Activated CD4-positive, alpha-beta T cell treated with anti-CD3 and anti-CD28 coated beads, Interleukin-2, amount 50 U/mL, for 1 hour (primary cell): Measurements from ENCODE around the gene CIDEC.
"Not testable (repeated sequence)": the region's sequence is repeated elsewhere in the genome, so short reads cannot be mapped to it uniquely, and the experiment has no call there.

Experiments
- DNase-seq: peaks from one replicate; pipeline ENCODE4 v3.0.0-alpha.2; 2020

Gene CIDEC

DNA sequence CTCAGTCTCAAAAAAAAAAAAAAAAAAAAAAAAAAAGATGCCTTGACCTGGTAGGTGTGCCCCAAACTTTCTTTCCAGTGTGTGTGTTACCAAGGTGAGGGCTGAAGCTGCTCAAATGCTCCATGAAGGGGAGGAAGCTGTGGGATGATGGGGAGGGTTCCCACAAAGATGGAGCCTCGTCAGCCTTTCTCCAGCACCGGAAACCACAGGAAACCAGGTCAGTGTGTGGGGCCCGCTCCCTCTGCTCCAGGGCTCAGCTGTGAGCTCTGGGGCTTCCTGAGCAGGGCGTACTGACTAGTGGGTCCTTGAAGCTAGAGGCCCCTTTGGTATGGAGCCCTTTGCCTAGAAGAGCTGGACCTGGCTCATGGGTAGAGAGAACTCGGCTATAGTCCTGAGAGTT is 21.9 kb upstream of the CIDEC start:
- peak; percentile 22 for DNase-seq

GRCh38 chr3:9900965-9901415 is 20.9 kb upstream of the CIDEC start:
- not testable (repeated sequence) for DNase-seq

DNA sequence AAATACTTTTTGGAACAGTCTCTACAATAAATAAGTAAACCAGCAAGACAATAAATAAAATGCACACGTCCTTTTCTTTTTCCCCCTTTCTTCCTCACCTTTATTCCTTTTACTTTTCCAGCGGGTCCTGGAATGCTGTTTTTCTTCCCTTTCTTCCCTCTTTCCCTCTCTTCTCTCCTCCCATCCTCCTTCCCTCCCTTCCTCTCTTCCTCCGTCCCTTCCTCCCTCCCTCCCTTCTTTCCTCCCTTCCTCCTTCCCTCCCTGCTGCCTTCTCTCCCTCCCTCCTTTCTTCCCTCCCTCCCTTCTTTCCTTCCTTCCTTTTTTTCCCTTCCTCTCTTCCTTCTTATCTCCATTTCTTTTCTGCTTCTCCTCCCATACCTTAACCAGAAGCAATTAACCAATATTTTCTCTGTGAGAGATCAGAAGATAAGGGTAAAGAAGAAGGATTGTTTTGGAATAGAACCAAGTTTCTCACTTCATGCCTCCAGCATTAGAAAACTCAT is 19.3 kb upstream of the CIDEC start:
- no peak for DNase-seq

GRCh38 chr3:9898467-9899241 is 18.6 kb upstream of the CIDEC start:
- no peak for DNase-seq

- DNase-seq = no peak
Measured at GRCh38 chr3:9897408-9898372, 17.6 kb upstream of the CIDEC start.

- not testable (repeated sequence) for DNase-seq
Measured at GRCh38 chr3:9896755-9897407, 16.8 kb upstream of the CIDEC start.

- DNase-seq = not testable (repeated sequence)
Measured at GRCh38 chr3:9895715-9896114, 15.7 kb upstream of the CIDEC start.

- no peak for DNase-seq
Measured at GRCh38 chr3:9893739-9894138, 13.7 kb upstream of the CIDEC start.

DNA sequence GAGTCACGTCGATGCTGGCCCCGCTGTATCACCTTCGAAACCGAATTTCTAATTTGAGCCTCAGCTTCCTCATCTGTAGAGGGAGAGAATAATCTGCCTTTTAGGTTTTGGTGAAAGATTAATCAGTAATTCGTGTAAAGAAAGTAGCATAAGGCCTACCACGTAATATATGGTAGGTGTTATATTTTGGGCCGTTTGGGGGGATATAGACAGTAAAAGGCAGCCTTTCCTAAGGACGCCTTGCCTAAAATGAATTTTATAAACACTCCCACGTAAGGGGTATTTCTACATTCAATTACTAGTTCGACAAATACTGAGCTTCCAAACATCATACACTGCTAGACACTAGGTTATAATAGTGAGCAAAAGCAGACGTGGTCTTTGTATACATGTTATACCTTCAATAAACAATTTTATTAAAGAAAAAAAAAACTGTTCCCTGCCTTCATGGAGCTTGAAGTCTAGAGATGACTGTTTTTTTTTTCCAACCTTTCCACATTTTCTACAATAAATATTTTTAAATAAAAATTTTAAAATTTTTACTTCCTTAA is 11.1 kb upstream of the CIDEC start:
- no peak for DNase-seq

DNA sequence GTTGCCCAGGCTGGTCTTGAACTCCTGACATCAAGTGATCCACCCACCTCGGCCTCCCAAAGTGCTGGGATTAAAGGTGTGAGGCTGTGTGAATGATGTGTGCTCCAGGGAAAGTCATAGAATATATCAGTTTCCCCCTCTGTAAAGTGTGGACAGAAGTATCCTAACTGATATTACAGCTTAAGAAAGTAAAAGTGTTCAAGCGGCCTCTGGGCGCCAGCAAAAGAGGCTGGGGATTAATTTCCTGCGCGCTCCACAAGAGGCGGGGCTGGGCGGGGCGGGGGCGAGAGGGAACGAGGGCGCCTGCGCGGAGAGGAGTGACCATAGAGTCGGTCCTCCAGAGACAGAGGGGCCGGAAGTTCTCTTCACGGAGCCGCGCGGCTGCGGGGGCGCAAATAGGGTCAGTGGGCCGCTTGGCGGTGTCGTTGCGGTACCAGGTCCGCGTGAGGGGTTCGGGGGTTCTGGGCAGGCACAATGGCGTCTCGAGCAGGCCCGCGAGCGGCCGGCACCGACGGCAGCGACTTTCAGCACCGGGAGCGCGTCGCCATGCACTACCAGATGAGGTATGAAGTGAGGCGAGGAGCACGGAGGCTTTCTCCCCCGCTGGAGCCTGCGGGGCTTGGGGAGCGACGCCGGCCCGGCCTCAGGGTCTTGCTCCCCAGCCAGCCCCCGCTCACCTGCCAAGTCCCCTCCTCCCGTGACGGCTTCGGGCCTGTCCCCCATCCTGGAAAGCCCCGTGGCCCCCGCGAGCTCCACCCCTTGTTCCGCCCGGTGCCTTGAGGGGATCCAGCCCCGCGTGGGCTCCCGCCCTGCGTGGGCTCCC is 10.4 kb upstream of the CIDEC start, which contains the start of gene JAGN1:
Gene JAGN1 (plus strand): TSS at position 362 of the 823 bp plus-strand sequence. CDS start 113 bp downstream, at position 475.
- DNase-seq = peak; percentile 91

- DNase-seq = no peak
Measured at GRCh38 chr3:9889405-9889804, 9.4 kb upstream of the CIDEC start.

GRCh38 chr3:9888540-9888939 is 8.5 kb upstream of the CIDEC start:
- DNase-seq = no peak

DNA sequence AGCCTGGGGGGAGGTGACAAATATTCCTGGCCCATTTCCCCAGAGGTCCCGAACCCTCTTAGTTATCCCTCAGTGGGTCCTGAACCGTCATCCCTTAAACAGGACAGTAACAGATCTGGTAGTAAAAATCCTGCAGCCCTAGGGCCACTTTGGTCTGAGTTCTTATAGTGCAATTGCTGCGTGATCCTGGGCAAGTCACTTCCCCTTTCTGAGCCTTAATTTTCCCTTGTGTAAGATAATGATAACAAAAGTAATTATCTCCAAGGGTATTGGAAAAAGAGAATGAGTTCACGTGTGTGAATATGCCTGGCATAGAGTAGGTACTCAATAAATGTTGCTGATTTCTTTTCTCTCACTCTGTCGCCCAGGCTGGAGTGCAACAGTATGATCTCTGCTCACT is 7.4 kb upstream of the CIDEC start:
- no peak for DNase-seq

GRCh38 chr3:9886328-9886727 is 6.3 kb upstream of the CIDEC start:
- no peak for DNase-seq

GRCh38 chr3:9884555-9885165 is 4.6 kb upstream of the CIDEC start:
- DNase-seq = no peak

DNA sequence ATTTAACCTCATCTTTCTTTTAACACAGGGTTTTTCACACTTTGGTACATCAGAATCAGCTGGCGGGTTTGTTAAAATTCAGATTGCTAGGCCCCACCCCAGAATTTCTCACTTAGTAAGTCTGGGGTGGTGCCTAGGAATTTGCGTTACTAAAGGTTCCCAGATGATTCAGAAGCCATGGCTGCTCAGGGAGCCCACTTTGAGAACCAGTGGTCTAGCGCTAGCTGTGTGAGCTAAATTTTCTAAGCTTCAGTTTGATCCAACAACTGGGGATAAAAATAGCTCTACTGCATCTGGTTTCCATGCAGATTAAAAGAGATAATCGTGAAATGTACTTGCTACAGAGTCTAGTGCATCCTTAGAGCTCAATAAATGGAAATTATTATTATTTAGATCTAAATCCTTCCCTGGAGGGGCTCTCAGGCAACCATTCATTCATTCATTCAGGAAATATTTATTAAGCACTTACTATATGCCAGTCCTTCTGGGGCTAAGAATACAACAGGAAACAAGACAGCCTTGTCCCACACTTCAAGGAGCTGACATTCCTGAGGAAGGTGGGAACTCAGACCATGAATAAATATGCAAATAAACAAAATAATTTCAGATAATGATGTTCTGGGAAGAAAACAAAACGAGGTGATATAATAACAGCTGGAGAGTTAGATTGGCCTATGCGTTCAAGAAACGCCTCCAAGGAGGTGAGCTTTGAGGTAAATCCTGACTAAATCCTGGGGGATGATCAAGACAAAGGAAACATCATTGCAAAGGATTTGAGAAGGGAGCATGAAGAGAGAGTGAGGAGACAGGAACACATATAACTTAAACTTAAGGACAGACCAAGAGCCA is 3.9 kb upstream of the CIDEC start:
- no peak for DNase-seq

DNA sequence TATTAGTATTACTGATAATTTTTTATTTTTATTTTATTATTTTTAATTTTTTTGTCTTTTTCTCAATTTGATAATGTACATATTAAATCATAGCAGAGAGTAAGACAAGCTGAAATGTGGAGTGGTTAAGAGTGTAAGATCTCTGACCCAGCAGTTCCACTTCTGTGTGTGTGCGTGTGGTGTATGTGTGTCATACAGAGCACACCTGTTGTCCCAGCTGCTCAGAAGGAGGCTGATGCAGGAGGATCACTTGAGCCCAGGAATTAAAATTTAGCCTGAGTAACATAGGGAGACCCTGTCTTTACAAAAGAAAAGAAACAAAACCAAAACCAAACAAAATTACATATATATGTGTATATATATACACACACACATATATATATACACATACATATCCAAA is 1.4 kb upstream of the CIDEC start:
- no peak for DNase-seq

- DNase-seq = no peak
Measured at GRCh38 chr3:9878700-9879099, 1.4 kb downstream of the CIDEC start.

GRCh38 chr3:9876991-9877390 is 3.1 kb downstream of the CIDEC start:
- no peak for DNase-seq

DNA sequence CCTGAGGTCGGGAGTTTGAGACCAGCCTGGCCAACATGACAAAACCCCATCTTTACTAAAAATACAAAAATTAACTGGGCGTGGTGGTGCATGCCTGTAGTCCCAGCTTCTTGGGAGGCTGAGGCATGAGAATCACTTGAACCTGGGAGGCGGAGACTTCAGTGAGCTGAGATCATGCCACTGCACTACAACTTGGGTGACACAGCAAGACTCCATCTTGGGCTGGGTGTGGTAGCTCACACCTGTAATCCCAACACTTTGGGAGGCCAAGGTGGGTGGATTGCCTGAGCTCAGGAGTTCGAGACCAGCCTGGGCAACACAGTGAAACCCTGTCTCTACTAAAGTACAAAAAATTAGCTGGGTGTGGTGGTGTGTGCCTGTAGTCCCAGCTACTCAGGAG is 3.8 kb downstream of the CIDEC start:
- not testable (repeated sequence) for DNase-seq
